ENCODE measurements around the gene KRT3. TPM values are rescaled to one million over a fixed set of nuclear protein-coding genes. Genes with fewer than 3 reads are reported as not detected.

The KRT3 gene
- total and polyA plus RNA-seq, 9 of the 15 experiments (the other 6 are each of a cell fraction or from before 2014, with no cell fraction given), result not detected

DNA sequence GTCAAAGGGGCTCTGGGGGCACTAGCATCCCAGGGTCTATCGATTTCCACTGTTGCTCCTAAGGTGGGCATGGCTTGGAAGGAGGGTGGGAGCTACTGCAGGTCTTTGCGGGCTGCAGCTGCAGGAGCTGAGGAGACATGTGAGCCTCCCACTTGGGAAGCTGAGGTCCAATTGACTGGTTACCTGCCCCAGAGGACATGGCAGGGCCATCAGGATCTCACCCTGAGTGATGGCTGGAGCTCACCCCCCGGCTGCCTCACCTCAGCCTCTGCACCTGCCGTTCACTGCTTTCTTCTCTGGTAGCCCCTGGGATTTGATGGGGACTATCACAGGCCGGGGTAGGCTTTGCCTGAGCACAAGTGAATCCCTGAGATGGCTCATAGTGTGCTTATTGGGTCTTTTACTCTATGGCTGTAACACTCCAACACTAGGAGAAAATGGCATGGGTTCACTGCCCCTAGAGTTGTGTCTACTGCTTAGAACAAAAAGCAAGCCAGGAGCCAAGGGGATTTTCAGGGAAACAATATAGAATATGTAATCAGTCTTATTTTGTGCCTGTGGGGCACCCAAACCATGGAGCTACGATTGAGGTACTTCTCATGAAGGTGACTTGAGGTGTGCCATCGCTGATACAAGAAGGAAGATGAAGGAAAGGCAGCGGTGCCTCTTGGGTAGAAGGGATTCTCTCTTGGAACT lies 21.2 kb upstream of the KRT3 start:
- 6% methylated on average over 8 of the region's 8 CpGs for WGBS (ENCODE audit: insufficient coverage, low coverage, missing lambda C conversion rate)
- in situ Hi-C loops (cut with MboI) (no loop called here), intact Hi-C loops (cut with micrococcal nuclease) (no loop called here)
- no peaks in the 10 kb centered on the region for H3K36me3 ChIP-seq (ENCODE audit: control insufficient read depth, insufficient read depth, low read length)
- no peak overlapping the region for H3K27ac ChIP-seq (ENCODE audit: extremely low read depth, low read depth, low read length)
- no peak overlapping the region for H2AFZ ChIP-seq (ENCODE audit: low read depth, low read length)
- H3K79me2 ChIP-seq (ENCODE audit: control insufficient read depth, insufficient read depth, low read length), result no peaks in the 10 kb centered on the region
- ATAC-seq, result no peak
- no peak overlapping the region for H3K4me3 ChIP-seq
- TF ChIP-seq, protein P1, sequence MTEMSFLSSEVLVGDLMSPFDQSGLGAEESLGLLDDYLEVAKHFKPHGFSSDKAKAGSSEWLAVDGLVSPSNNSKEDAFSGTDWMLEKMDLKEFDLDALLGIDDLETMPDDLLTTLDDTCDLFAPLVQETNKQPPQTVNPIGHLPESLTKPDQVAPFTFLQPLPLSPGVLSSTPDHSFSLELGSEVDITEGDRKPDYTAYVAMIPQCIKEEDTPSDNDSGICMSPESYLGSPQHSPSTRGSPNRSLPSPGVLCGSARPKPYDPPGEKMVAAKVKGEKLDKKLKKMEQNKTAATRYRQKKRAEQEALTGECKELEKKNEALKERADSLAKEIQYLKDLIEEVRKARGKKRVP (CRISPR knock-in tag; IDR thresholded peaks at IDR 0.05), result no peak
- TF ChIP-seq WHSC1 (IDR thresholded peaks at IDR 0.05; ENCODE audit: low read length) (no peak), ILK (tag; IDR thresholded peaks at IDR 0.05; ENCODE audit: borderline replicate concordance, low read depth) (no peak), SAFB2 (IDR thresholded peaks at IDR 0.05; ENCODE audit: borderline replicate concordance, low read depth, low read length, severe bottlenecking) (no peak), MAFK (IDR thresholded peaks at IDR 0.05; ENCODE audit: low read length) (no peak), RBM34 (IDR thresholded peaks at IDR 0.05; ENCODE audit: borderline replicate concordance, insufficient read depth, low read length) (no peak), RB1 (IDR thresholded peaks at IDR 0.05; ENCODE audit: low read depth) (no peak)
- TF ChIP-seq, protein P2, sequence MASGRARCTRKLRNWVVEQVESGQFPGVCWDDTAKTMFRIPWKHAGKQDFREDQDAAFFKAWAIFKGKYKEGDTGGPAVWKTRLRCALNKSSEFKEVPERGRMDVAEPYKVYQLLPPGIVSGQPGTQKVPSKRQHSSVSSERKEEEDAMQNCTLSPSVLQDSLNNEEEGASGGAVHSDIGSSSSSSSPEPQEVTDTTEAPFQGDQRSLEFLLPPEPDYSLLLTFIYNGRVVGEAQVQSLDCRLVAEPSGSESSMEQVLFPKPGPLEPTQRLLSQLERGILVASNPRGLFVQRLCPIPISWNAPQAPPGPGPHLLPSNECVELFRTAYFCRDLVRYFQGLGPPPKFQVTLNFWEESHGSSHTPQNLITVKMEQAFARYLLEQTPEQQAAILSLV (tag; IDR thresholded peaks at IDR 0.05), result no peak
- no peaks in the 10 kb centered on the region; the same call in 1 of the 2 replicates for H4K20me1 ChIP-seq (replicated peaks; ENCODE audit: control insufficient read depth, insufficient read depth, low read length)
- BruUV-seq (replicated peaks), result no TSS peak
- DNase-seq (ENCODE audit: extremely low read depth in 1 of 4, low spot score in 3 of 4), result no peak
- H3K27me3 ChIP-seq (ENCODE audit: control insufficient read depth in 2 of 2, insufficient read depth in 2 of 2, low read length in 2 of 2), result peaks cover 20 to 63% of the 10 kb centered on the region in 2 experiments
- no peaks in the 10 kb centered on the region for H3K9me3 ChIP-seq (replicated peaks; ENCODE audit: control insufficient read depth, insufficient read depth, low read depth, low read length)
- FAIRE-seq, result no peak
- no peak overlapping the region for H3K4me2 ChIP-seq (ENCODE audit: insufficient read depth, low read length)
- H3K4me1 ChIP-seq (replicated peaks in 1 of 2; ENCODE audit: control insufficient read depth in 2 of 2, insufficient read depth in 2 of 2, low read length in 2 of 2), result no peaks in the 10 kb centered on the region; a peak in 3 of 5 replicates
- no peak overlapping the region for H3K9ac ChIP-seq (ENCODE audit: insufficient read depth in 1 of 2, low read depth in 2 of 2, low read length in 2 of 2)
- CTCF ChIA-PET (ENCODE audit: low intra/inter-chr PET ratio), result no interaction called here
- peaks cover 2% of the 10 kb centered on the region for H3K9me1 ChIP-seq (ENCODE audit: control insufficient read depth, insufficient read depth, low read length)
- POLR2A ChIA-PET, result interaction anchor here (0.6 to 0.7 kb wide), 2 partner anchors 9 to 48 kb away, joined by 3 to 4 read pairs; no protein-coding TSS in a partner anchor
